OCI-LY7 (cell line): ENCODE measurements around the gene STAT1. TPM values are rescaled to one million over a fixed set of nuclear protein-coding genes. Genes with fewer than 3 reads are reported as not detected.
A peak's percentile ranks its signal among the peaks of the same experiment; 100 is the strongest.

Source experiments
- BruUV-seq: library from RNA; stranded (reverse); fragments of 400-500 nt; replicated peaks from 2 replicates; lab custom pipeline; 2021; lab: Mats Ljungman, UMichigan
- CTCF ChIA-PET: fragments of 300-600 bp; sonication (Branson Sonifier 250); formaldehyde crosslinking; loops from one replicate; lab custom pipeline; 2022; ENCODE audit warnings: antibody characterized with exemption; ENCODE audit not compliant: unreplicated experiment; lab: Charles Lee
- POLR2A ChIA-PET: fragments of 300-600 bp; sonication (Branson Sonifier 250); formaldehyde crosslinking; loops from one replicate; lab custom pipeline; 2022; ENCODE audit warnings: antibody characterized with exemption; lab: Charles Lee
- DNase-seq: peaks from one replicate; pipeline ENCODE4 v3.0.0-alpha.2; 2015; ENCODE audit warnings: low spot score
- H2AFZ ChIP-seq: fragments of 200-600 bp; sonication (generic), shearing (Covaris generic); 2 replicates; pipeline ENCODE4 v1.6.1; 2014; ENCODE audit warnings: mild to moderate bottlenecking, antibody characterized with exemption, low read length, moderate library complexity
- H3K27ac ChIP-seq: fragments of 200-600 bp; sonication (generic); 2 replicates; pipeline ENCODE4 v1.5.1; 2014; ENCODE audit warnings: mixed run types, low read depth, mild to moderate bottlenecking, moderate library complexity, low read length, inconsistent platforms; ENCODE audit not compliant: poor library complexity, severe bottlenecking
- H3K36me3 ChIP-seq: fragments of 200-600 bp; sonication (generic); 2 replicates; pipeline ENCODE4 v1.6.1; 2014; ENCODE audit warnings: mild to moderate bottlenecking, antibody characterized with exemption, low read length, moderate library complexity, mixed read lengths; ENCODE audit not compliant: insufficient read depth
- H3K4me1 ChIP-seq: fragments of 200-600 bp; sonication (generic); 2 replicates; pipeline ENCODE4 v1.5.1; 2014; ENCODE audit warnings: mild to moderate bottlenecking, low read length; ENCODE audit not compliant: insufficient read depth, poor library complexity, severe bottlenecking
- H3K4me2 ChIP-seq: fragments of 200-600 bp; sonication (generic); 2 replicates; pipeline ENCODE4 v1.6.1; 2014; ENCODE audit warnings: mild to moderate bottlenecking, low read length
- H3K4me3 ChIP-seq: fragments of 200-600 bp; sonication (generic); 2 replicates; pipeline ENCODE4 v1.5.1; 2014; ENCODE audit warnings: mild to moderate bottlenecking, low read depth, low read length; ENCODE audit not compliant: poor library complexity, severe bottlenecking
- H3K79me2 ChIP-seq: fragments of 200-600 bp; sonication (generic); 2 replicates; pipeline ENCODE4 v1.6.1; 2016; ENCODE audit warnings: low read depth, mild to moderate bottlenecking, low read length, moderate library complexity, mixed read lengths; ENCODE audit not compliant: insufficient read depth
- H3K9me2 ChIP-seq: fragments of 200-600 bp; sonication (generic); 2 replicates; pipeline ENCODE4 v1.6.1; 2016; ENCODE audit warnings: mild to moderate bottlenecking, low read length, mixed read lengths; ENCODE audit not compliant: insufficient read depth
- H3K9me3 ChIP-seq: fragments of 200-600 bp; sonication (generic); 2 replicates; pipeline ENCODE4 v1.6.1; 2014; ENCODE audit warnings: mild to moderate bottlenecking, mixed run types, low read length, mixed read lengths
- H4K20me1 ChIP-seq: fragments of 200-600 bp; sonication (generic); 2 replicates; pipeline ENCODE4 v1.6.1; 2014; ENCODE audit warnings: mild to moderate bottlenecking, antibody characterized with exemption, low read length, moderate library complexity, mixed read lengths; ENCODE audit not compliant: insufficient read depth
- CTCF ChIP-seq: fragments of 200-600 bp; sonication (generic); conservative IDR thresholded peaks from 2 replicates; pipeline ENCODE4 v1.5.1; 2014; ENCODE audit warnings: mild to moderate bottlenecking, antibody characterized with exemption, low read length, moderate library complexity, mixed read lengths
- EZH2phosphoT487 ChIP-seq: fragments of 200-600 bp; sonication (generic); IDR thresholded peaks from 2 replicates; pipeline ENCODE4 v1.6.1; 2018; ENCODE audit warnings: low read depth, borderline replicate concordance, mild to moderate bottlenecking, mixed run types, antibody characterized with exemption, low read length, moderate library complexity, mixed read lengths
- intact Hi-C: fragments of 100-400 bp; cut with micrococcal nuclease; formaldehyde crosslinking; loops from one replicate; pipeline ENCODE4 v1.10.0; 2022; ENCODE audit not compliant: unreplicated experiment
- total RNA-seq, 2 experiments: library from RNA; depleted of rRNA in 1 of 2; stranded (reverse); fragments of >200 nt in 1 of 2; shearing (Covaris generic) in 1 of 2; gene quantifications; 2 replicates each; pipeline ENCODE4 v1.2.3, GENCODE V29; 2014 to 2022

The STAT1 gene
- total RNA-seq, 2 experiments from 2014 or later = 23.0 to 23.1 TPM

DNA sequence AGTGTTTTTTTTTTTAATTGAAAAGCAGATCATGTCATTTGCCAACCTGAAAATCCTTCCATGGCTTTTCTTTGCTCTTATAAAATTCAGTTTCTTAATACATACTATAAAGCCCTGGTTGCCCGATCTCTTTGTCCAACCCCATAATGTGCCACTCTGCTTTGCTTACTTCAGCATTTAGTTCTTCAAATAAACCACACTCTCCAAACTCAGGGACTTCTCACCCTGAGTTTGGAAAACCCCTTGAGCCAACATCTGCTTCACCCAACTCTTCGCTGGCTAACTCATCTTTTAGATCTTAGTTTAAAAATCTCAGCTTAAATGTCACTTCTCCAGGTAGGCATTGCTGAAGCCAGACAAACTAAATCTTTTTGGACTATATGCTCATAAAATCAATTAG is 1.3 kb upstream of the STAT1 start:
- peaks cover 20% of the 10 kb centered on the region for H3K4me1 ChIP-seq
- intact Hi-C loops = loop anchor here (10.0 kb wide), 1 partner anchor 350 kb away; no protein-coding TSS in a partner anchor

DNA sequence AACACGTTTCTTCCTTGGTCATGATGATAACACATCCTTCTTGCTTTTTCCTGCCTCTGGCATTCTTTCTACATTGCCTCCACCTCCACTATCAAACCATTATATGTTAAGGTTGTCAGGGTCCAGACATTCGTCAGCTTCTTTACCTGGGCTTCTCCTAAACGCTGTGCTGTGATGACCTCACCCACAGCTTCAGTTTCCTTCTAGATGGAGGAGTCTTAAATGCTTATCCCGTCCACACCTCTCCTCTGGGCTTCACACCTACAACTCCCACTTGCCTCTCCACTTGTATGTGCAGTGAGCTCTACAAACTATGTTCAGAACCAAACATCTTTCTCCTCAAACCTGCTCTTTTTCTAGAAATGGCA is 666 bp upstream of the STAT1 start:
- DNase-seq = no peak
- CTCF ChIA-PET = no interaction called here
- Histone ChIP-seq H3K27ac (peak overlapping the region; percentile 19), H4K20me1 (no peaks in the 10 kb centered on the region; the same call in 1 of the 2 replicates), H3K9me3 (no peaks in the 10 kb centered on the region), H3K4me2 (peak overlapping the region; percentile 64), H3K79me2 (0 out of 2 replicates have a peak, but pooled peaks cover 8% of the 10 kb centered on the region), H3K36me3 (peaks cover 5% of the 10 kb centered on the region), H3K9me2 (no peaks in the 10 kb centered on the region), H3K4me3 (peak overlapping the region; percentile 85), H3K4me1 (peaks cover 17% of the 10 kb centered on the region), H2AFZ (peak overlapping the region; percentile 76)
- TF ChIP-seq CTCF = no peak
- TF ChIP-seq EZH2phosphoT487 = no peak
- intact Hi-C loops = loop anchor here (10.0 kb wide), 1 partner anchor 350 kb away; no protein-coding TSS in a partner anchor
- POLR2A ChIA-PET = interaction anchor here (0.5 to 1.9 kb wide), 6 partner anchors 8 to 1572 kb away, joined by 3 to 7 read pairs (median 4); no protein-coding TSS in a partner anchor
- TSS peak; percentile 80 for BruUV-seq

More for the DNA sequence above, 1.3 kb upstream of the STAT1 start:
- no peak overlapping the region for H3K27ac ChIP-seq
- POLR2A ChIA-PET = interaction anchor here (0.6 kb wide), 1 partner anchor 148 kb away, joined by 4 read pairs; no protein-coding TSS in a partner anchor
- DNase-seq = no peak
- CTCF ChIA-PET = no interaction called here
- H3K36me3 ChIP-seq = no peaks in the 10 kb centered on the region; the same call in 1 of the 2 replicates
- no peak overlapping the region for H2AFZ ChIP-seq
- H3K4me2 ChIP-seq = no peak overlapping the region
- no peak overlapping the region for H3K4me3 ChIP-seq
- no peaks in the 10 kb centered on the region for H3K9me2 ChIP-seq
- H3K79me2 ChIP-seq = 0 out of 2 replicates have a peak, but pooled peaks cover 8% of the 10 kb centered on the region
- no peaks in the 10 kb centered on the region for H3K9me3 ChIP-seq
- no peak for TF ChIP-seq EZH2phosphoT487
- no peak for TF ChIP-seq CTCF
- BruUV-seq = no TSS peak
- no peaks in the 10 kb centered on the region; the same call in 1 of the 2 replicates for H4K20me1 ChIP-seq

DNA sequence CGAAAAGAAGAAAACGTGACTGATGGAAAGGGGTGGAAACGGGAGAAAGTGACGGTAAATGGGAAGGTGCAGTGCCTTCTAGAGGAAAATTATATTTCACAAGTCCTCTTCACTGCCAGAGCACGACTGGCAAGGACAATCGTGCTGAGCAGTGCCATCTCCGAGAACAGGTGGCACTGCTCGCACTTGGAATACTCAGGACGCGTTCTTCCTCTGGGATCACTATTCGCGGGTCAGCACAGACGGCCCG is 364 bp downstream of the STAT1 start:
- Histone ChIP-seq H3K36me3 (peaks cover 13% of the 10 kb centered on the region), H2AFZ (peak overlapping the region; percentile 76; the same call in 1 of the 2 replicates), H3K4me1 (peaks cover 17% of the 10 kb centered on the region), H3K9me3 (no peaks in the 10 kb centered on the region), H3K27ac (no peak overlapping the region), H3K79me2 (0 out of 2 replicates have a peak, but pooled peaks cover 8% of the 10 kb centered on the region), H3K9me2 (no peaks in the 10 kb centered on the region), H3K4me3 (peak overlapping the region; percentile 85), H4K20me1 (no peaks in the 10 kb centered on the region; the same call in 1 of the 2 replicates), H3K4me2 (peak overlapping the region; percentile 96)
- BruUV-seq = no TSS peak
- 0 out of 2 replicates have a peak, but pooled peaks have one; percentile 22 for TF ChIP-seq CTCF
- no peak for TF ChIP-seq EZH2phosphoT487
- ChIA-PET POLR2A (interaction anchor here (0.6 to 1.9 kb wide), 3 partner anchors 36 to 135 kb away, joined by 3 to 7 read pairs (median 4); no protein-coding TSS in a partner anchor), CTCF (no interaction called here)
- no peak for DNase-seq
- intact Hi-C loops = loop anchor here (10.0 kb wide), 1 partner anchor 349 kb away; no protein-coding TSS in a partner anchor
